Liver (tissue), 9 donors: ENCODE data around the gene ABLIM2. TPM values are rescaled to one million over a fixed set of nuclear protein-coding genes. Genes with fewer than 3 reads are reported as not detected.

Experiments
- DNase-seq: peaks from one replicate; pipeline ENCODE4 v3.0.0-alpha.2; 2017; ENCODE audit warnings: low spot score
- H3K27ac ChIP-seq, 2 donors: one replicate each; pipeline ENCODE4 v1.7.0; 2013; ENCODE audit warnings: inconsistent platforms in 2 of 2, low read length in 2 of 2, control low read depth in 1 of 2, low read depth in 1 of 2, mild to moderate bottlenecking in 1 of 2
- H3K27me3 ChIP-seq, 4 donors: one replicate each; pipeline versions ENCODE4 v1.6.1 to v1.7.0; 2013; ENCODE audit warnings: low read length in 3 of 4, inconsistent platforms in 1 of 4, mild to moderate bottlenecking in 1 of 4, moderate library complexity in 1 of 4; ENCODE audit not compliant: control insufficient read depth in 4 of 4, insufficient read depth in 4 of 4
- H3K36me3 ChIP-seq, 4 donors: one replicate each; pipeline versions ENCODE4 v1.6.1 to v1.7.0; 2013; ENCODE audit warnings: low read length in 3 of 4, mild to moderate bottlenecking in 3 of 4, low read depth in 1 of 4, moderate library complexity in 1 of 4; ENCODE audit not compliant: control insufficient read depth in 4 of 4, insufficient read depth in 3 of 4
- H3K4me1 ChIP-seq, 4 donors: one replicate each; pipeline versions ENCODE4 v1.6.1 to v1.7.0; 2013; ENCODE audit warnings: low read length in 3 of 4, mild to moderate bottlenecking in 3 of 4, moderate library complexity in 1 of 4; ENCODE audit not compliant: control insufficient read depth in 4 of 4, insufficient read depth in 4 of 4
- H3K4me3 ChIP-seq, 3 donors: one replicate each; pipeline versions ENCODE4 v1.6.1 to v1.7.0; 2013; ENCODE audit warnings: low read length in 3 of 3, control low read depth in 1 of 3, low read depth in 1 of 3, mild to moderate bottlenecking in 1 of 3
- H3K9ac ChIP-seq, 2 donors: one replicate each; pipeline ENCODE4 v1.7.0; 2013; ENCODE audit warnings: low read length in 2 of 2, mild to moderate bottlenecking in 2 of 2, moderate library complexity in 2 of 2, control low read depth in 1 of 2, low read depth in 1 of 2
- H3K9me3 ChIP-seq, 4 donors: one replicate each; pipeline versions ENCODE4 v1.6.1 to v1.7.0; 2013; ENCODE audit warnings: low read length in 3 of 4; ENCODE audit not compliant: control insufficient read depth in 4 of 4
- EGR1 ChIP-seq, 2 donors: IDR thresholded peaks; 2 replicates each; pipeline ENCODE4 v1.6.1; 2016 to 2018; ENCODE audit warnings: antibody characterized with exemption in 2 of 2, low read depth in 2 of 2
- FOXA1 ChIP-seq: IDR thresholded peaks from 2 replicates; pipeline ENCODE4 v1.6.1; 2016; ENCODE audit warnings: antibody characterized with exemption
- FOXA2 ChIP-seq: IDR thresholded peaks from 2 replicates; pipeline ENCODE4 v1.6.1; 2016; ENCODE audit warnings: antibody characterized with exemption
- GABPA ChIP-seq, 2 donors: IDR thresholded peaks in 1 of 2; conservative IDR thresholded peaks in 1 of 2; 2 replicates each; pipeline ENCODE4 v1.6.1; 2016; ENCODE audit warnings: antibody characterized with exemption in 2 of 2, mild to moderate bottlenecking in 1 of 2, moderate library complexity in 1 of 2
- HNF4A ChIP-seq, 2 donors: conservative IDR thresholded peaks; 2 replicates each; pipeline ENCODE4 v1.6.1; 2016; ENCODE audit warnings: antibody characterized with exemption in 2 of 2, mild to moderate bottlenecking in 2 of 2
- HNF4G ChIP-seq: IDR thresholded peaks from 2 replicates; pipeline ENCODE4 v1.6.1; 2016; ENCODE audit warnings: antibody characterized with exemption
- JUND ChIP-seq, 2 donors: IDR thresholded peaks; 2 replicates each; pipeline ENCODE4 v1.6.1; 2016; ENCODE audit warnings: antibody characterized with exemption in 2 of 2
- NR2F2 ChIP-seq: IDR thresholded peaks from 2 replicates; pipeline ENCODE4 v1.6.1; 2016; ENCODE audit warnings: antibody characterized with exemption
- RAD21 ChIP-seq, 2 donors: IDR thresholded peaks; 2 replicates each; pipeline ENCODE4 v1.6.1; 2016; ENCODE audit warnings: antibody characterized with exemption in 2 of 2, mild to moderate bottlenecking in 2 of 2
- RXRA ChIP-seq, 2 donors: IDR thresholded peaks; 2 replicates each; pipeline ENCODE4 v1.6.1; 2017 to 2018; ENCODE audit warnings: antibody characterized with exemption in 2 of 2, mild to moderate bottlenecking in 1 of 2
- SP1 ChIP-seq: IDR thresholded peaks from 2 replicates; pipeline ENCODE4 v1.6.1; 2018; ENCODE audit warnings: antibody characterized with exemption, mild to moderate bottlenecking
- TAF1 ChIP-seq: conservative IDR thresholded peaks from 2 replicates; pipeline ENCODE4 v1.6.1; 2016; ENCODE audit warnings: antibody characterized with exemption, mild to moderate bottlenecking
- YY1 ChIP-seq: IDR thresholded peaks from 2 replicates; pipeline ENCODE4 v1.6.1; 2016; ENCODE audit warnings: antibody characterized with exemption, mild to moderate bottlenecking
- WGBS: extraction: QIAGEN DNeasy Blood & Tissue Kit; methylation state at CpG from one replicate; pipeline ENCODE4 v1.1.7; 2013; 5-methylcytosine and 5-hydroxymethylcytosine counted together
- polyA plus RNA-seq, 2 donors: library from polyadenylated mRNA; stranded (reverse) in 1 of 2; unstranded in 1 of 2; fragments of 200-250 nt in 1 of 2; fragments of >200 nt in 1 of 2; fragmentation: Nextera tagmentation in 1 of 2; extraction: Ambion mirVana in 1 of 2; gene quantifications; one replicate each; pipeline versions ENCODE4 v1.2.1 to v1.2.3, GENCODE V29; 2013 to 2015
- total RNA-seq, 2 donors: library from RNA; depleted of rRNA; stranded (reverse); fragments of >200 nt; gene quantifications; one replicate each; pipeline ENCODE4 v1.2.3, GENCODE V29; 2014
- TF ChIP-seq, protein P1 (sequence below): IDR thresholded peaks from 2 replicates; pipeline ENCODE4 v1.6.1; 2016; ENCODE audit warnings: antibody characterized with exemption, mild to moderate bottlenecking
- TF ChIP-seq, protein P2 (sequence below): IDR thresholded peaks from 2 replicates; pipeline ENCODE4 v1.6.1; 2016; ENCODE audit warnings: antibody characterized with exemption
- TF ChIP-seq, protein P3 (sequence below): IDR thresholded peaks from 2 replicates; pipeline ENCODE4 v1.6.1; 2016; ENCODE audit warnings: antibody characterized with exemption
- TF ChIP-seq, protein P4 (sequence below): fragments of 150-350 bp; IDR thresholded peaks from 2 replicates; pipeline ENCODE4 v1.5.1; 2017; ENCODE audit warnings: improper control_type of control experiment, low read depth, low read length; ENCODE audit not compliant: missing input control
- TF ChIP-seq, protein P5 (sequence below): IDR thresholded peaks from 2 replicates; pipeline ENCODE4 v1.6.1; 2016; ENCODE audit warnings: antibody characterized with exemption
- donor health status: healthy.
- donor health status: healthy.
- donor health status: healthy.
- donor health status: healthy.
- donor health status: healthy.

The ABLIM2 gene
- total and polyA plus RNA-seq, 4 donors = 0.75 to 2.5 (median 0.93) TPM

DNA sequence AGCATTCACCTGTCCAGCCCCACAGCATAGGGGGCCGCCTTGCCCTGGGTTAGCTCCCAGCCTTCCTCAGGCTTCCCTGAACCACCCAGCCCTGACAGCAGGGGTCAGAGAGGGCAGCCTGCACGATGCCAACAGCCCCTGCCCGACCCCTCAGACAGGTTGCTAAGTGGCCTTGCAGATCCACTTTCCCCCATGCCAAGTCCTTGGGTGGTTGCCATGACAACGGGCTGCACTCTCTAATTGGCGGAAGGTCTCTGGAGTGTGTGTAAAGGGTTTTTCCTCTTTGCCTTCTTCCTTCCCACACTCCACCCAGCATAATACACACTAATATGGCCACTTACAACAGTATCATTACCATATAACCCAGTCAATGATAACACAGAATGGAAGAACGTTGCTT is 119.3 kb downstream of the ABLIM2 start:
- H3K27ac ChIP-seq = no peak overlapping the region
- TF ChIP-seq TAF1 (no peak), YY1 (no peak), HNF4A (conservative IDR thresholded peaks at IDR 0.05) (no peak), FOXA1 (no peak), FOXA2 (no peak), SP1 (no peak), HNF4G (no peak)
- TF ChIP-seq, protein P1, sequence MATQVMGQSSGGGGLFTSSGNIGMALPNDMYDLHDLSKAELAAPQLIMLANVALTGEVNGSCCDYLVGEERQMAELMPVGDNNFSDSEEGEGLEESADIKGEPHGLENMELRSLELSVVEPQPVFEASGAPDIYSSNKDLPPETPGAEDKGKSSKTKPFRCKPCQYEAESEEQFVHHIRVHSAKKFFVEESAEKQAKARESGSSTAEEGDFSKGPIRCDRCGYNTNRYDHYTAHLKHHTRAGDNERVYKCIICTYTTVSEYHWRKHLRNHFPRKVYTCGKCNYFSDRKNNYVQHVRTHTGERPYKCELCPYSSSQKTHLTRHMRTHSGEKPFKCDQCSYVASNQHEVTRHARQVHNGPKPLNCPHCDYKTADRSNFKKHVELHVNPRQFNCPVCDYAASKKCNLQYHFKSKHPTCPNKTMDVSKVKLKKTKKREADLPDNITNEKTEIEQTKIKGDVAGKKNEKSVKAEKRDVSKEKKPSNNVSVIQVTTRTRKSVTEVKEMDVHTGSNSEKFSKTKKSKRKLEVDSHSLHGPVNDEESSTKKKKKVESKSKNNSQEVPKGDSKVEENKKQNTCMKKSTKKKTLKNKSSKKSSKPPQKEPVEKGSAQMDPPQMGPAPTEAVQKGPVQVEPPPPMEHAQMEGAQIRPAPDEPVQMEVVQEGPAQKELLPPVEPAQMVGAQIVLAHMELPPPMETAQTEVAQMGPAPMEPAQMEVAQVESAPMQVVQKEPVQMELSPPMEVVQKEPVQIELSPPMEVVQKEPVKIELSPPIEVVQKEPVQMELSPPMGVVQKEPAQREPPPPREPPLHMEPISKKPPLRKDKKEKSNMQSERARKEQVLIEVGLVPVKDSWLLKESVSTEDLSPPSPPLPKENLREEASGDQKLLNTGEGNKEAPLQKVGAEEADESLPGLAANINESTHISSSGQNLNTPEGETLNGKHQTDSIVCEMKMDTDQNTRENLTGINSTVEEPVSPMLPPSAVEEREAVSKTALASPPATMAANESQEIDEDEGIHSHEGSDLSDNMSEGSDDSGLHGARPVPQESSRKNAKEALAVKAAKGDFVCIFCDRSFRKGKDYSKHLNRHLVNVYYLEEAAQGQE = no peak
- TF ChIP-seq, protein P2, sequence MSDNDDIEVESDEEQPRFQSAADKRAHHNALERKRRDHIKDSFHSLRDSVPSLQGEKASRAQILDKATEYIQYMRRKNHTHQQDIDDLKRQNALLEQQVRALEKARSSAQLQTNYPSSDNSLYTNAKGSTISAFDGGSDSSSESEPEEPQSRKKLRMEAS = no peak
- TF ChIP-seq, protein P3, sequence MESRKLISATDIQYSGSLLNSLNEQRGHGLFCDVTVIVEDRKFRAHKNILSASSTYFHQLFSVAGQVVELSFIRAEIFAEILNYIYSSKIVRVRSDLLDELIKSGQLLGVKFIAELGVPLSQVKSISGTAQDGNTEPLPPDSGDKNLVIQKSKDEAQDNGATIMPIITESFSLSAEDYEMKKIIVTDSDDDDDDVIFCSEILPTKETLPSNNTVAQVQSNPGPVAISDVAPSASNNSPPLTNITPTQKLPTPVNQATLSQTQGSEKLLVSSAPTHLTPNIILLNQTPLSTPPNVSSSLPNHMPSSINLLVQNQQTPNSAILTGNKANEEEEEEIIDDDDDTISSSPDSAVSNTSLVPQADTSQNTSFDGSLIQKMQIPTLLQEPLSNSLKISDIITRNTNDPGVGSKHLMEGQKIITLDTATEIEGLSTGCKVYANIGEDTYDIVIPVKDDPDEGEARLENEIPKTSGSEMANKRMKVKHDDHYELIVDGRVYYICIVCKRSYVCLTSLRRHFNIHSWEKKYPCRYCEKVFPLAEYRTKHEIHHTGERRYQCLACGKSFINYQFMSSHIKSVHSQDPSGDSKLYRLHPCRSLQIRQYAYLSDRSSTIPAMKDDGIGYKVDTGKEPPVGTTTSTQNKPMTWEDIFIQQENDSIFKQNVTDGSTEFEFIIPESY = no peak
- TF ChIP-seq, protein P4, sequence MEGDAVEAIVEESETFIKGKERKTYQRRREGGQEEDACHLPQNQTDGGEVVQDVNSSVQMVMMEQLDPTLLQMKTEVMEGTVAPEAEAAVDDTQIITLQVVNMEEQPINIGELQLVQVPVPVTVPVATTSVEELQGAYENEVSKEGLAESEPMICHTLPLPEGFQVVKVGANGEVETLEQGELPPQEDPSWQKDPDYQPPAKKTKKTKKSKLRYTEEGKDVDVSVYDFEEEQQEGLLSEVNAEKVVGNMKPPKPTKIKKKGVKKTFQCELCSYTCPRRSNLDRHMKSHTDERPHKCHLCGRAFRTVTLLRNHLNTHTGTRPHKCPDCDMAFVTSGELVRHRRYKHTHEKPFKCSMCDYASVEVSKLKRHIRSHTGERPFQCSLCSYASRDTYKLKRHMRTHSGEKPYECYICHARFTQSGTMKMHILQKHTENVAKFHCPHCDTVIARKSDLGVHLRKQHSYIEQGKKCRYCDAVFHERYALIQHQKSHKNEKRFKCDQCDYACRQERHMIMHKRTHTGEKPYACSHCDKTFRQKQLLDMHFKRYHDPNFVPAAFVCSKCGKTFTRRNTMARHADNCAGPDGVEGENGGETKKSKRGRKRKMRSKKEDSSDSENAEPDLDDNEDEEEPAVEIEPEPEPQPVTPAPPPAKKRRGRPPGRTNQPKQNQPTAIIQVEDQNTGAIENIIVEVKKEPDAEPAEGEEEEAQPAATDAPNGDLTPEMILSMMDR = no peak
- 52% methylated on average over 6 of the region's 6 CpGs for WGBS
- no peaks in the 10 kb centered on the region for H3K9me3 ChIP-seq
- no peak overlapping the region for H3K9ac ChIP-seq
- H3K4me3 ChIP-seq = no peak overlapping the region
- no peaks in the 10 kb centered on the region for H3K27me3 ChIP-seq
- H3K36me3 ChIP-seq = no peaks in the 10 kb centered on the region
- no peak for DNase-seq
- H3K4me1 ChIP-seq = no peaks in the 10 kb centered on the region

DNA sequence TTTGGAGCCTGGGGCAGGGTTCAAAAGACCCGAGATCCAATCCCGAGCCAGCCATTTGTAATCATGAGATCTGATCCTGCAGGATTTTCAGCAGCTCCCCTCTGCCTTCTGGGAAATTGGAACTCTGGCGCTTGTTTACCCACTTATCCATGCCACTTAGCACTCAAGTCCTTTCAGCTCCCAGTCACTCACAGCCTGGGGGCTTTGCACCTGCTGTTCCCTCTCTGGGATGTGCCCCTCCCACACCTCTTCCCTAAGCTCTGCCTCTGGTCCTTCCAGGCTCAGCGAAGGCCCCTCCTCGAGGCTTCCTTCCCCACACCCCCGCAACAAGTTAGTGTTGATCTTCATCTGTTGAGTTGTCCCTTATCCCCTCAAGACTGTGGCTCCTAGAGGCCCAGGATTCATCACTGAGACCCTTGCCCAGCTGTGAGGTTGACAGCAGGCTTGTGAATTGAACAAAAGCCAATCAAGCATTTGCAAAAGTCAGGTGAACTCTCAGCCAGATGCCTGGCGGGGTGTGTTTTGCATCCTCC is 119.8 kb downstream of the ABLIM2 start:
- Histone ChIP-seq H3K27me3 (no peaks in the 10 kb centered on the region), H3K9me3 (no peaks in the 10 kb centered on the region), H3K9ac (no peak overlapping the region), H3K4me3 (no peak overlapping the region), H3K27ac (no peak overlapping the region), H3K4me1 (no peaks in the 10 kb centered on the region), H3K36me3 (no peaks in the 10 kb centered on the region)
- WGBS = 82% methylated on average over 7 of the region's 7 CpGs
- DNase-seq = no peak
- TF ChIP-seq, protein P5, sequence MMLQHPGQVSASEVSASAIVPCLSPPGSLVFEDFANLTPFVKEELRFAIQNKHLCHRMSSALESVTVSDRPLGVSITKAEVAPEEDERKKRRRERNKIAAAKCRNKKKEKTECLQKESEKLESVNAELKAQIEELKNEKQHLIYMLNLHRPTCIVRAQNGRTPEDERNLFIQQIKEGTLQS = no peak
- TF ChIP-seq RAD21 (IDR thresholded peaks at IDR 0.05) (no peak), HNF4A (conservative IDR thresholded peaks at IDR 0.05) (no peak), JUND (IDR thresholded peaks at IDR 0.05) (no peak), HNF4G (no peak), NR2F2 (no peak), YY1 (no peak), SP1 (no peak), TAF1 (no peak), RXRA (IDR thresholded peaks at IDR 0.05) (no peak), GABPA (IDR thresholded peaks at IDR 0.05 in 1 of 2, conservative IDR thresholded peaks at IDR 0.05 in 1 of 2) (no peak), EGR1 (IDR thresholded peaks at IDR 0.05; ENCODE audit: low read depth in 2 of 2) (no peak), FOXA2 (no peak)
- TF ChIP-seq, protein P3 = no peak
- TF ChIP-seq, protein P2 = no peak
- TF ChIP-seq, protein P1 = no peak
